Muscle of arm (tissue), 12 donors: Measurements from ENCODE around the gene FALEC. TPM values are rescaled to one million over a fixed set of nuclear protein-coding genes. Genes with fewer than 3 reads are reported as not detected.
"Not testable (repeated sequence)": the region's sequence is repeated elsewhere in the genome, so short reads cannot be mapped to it uniquely, and the experiment has no call there.

Experiments used
- DNase-seq: peaks from one replicate; pipeline ENCODE4 v3.0.0-alpha.2; 2013
- polyA plus RNA-seq, 12 donors: library from polyadenylated mRNA; unstranded; fragments of 120-200 nt; gene quantifications; one replicate each; pipeline ENCODE4 v1.2.1, GENCODE V29; 2013; ENCODE audit not compliant: insufficient read length in 12 of 12

FALEC gene
- polyA plus RNA-seq, 12 donors, result 0.40 to 2.0 (median 1.2) TPM; not detected in 3

- DNase-seq, result no peak
Measured at GRCh38 chr1:150558761-150559655, 43.5 kb downstream of the FALEC start.

GRCh38 chr1:150559656-150560010 is 44.1 kb downstream of the FALEC start:
- DNase-seq, result no peak

- DNase-seq, result peak; percentile 70
Measured at GRCh38 chr1:150560011-150560438, 44.5 kb downstream of the FALEC start.

- no peak for DNase-seq
Measured at GRCh38 chr1:150560576-150561253, 45.2 kb downstream of the FALEC start.

- DNase-seq, result peak; percentile 97
Measured at GRCh38 chr1:150561254-150561973, 45.9 kb downstream of the FALEC start.

GRCh38 chr1:150561974-150562445 is 46.5 kb downstream of the FALEC start:
- peak; percentile 95 for DNase-seq

- DNase-seq, result no peak
Measured at GRCh38 chr1:150562446-150563339, 47.1 kb downstream of the FALEC start.

GRCh38 chr1:150563340-150564038 is 47.9 kb downstream of the FALEC start:
- DNase-seq, result no peak

GRCh38 chr1:150564051-150564991 is 48.8 kb downstream of the FALEC start:
- DNase-seq, result no peak

GRCh38 chr1:150565240-150565991 is 49.9 kb downstream of the FALEC start:
- DNase-seq, result not testable (repeated sequence)

GRCh38 chr1:150566589-150567340 is 51.2 kb downstream of the FALEC start:
- DNase-seq, result no peak

GRCh38 chr1:150567341-150567716 is 51.8 kb downstream of the FALEC start:
- DNase-seq, result no peak

- peak; percentile 89 for DNase-seq
Measured at GRCh38 chr1:150567717-150568593, 52.4 kb downstream of the FALEC start.

GRCh38 chr1:150568594-150568966 is 53.0 kb downstream of the FALEC start:
- no peak for DNase-seq

- no peak for DNase-seq
Measured at GRCh38 chr1:150572918-150573647, 57.5 kb downstream of the FALEC start.

- DNase-seq, result not testable (repeated sequence)
Measured at GRCh38 chr1:150573648-150574071, 58.1 kb downstream of the FALEC start.
